Measurements from ENCODE around the gene NECAP2. TPM values are rescaled to one million over a fixed set of nuclear protein-coding genes. Genes with fewer than 3 reads are reported as not detected.

Gene NECAP2, protein sequence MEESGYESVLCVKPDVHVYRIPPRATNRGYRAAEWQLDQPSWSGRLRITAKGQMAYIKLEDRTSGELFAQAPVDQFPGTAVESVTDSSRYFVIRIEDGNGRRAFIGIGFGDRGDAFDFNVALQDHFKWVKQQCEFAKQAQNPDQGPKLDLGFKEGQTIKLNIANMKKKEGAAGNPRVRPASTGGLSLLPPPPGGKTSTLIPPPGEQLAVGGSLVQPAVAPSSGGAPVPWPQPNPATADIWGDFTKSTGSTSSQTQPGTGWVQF
- total RNA-seq, result 83.8 and 84.6 TPM in 2 replicates

DNA sequence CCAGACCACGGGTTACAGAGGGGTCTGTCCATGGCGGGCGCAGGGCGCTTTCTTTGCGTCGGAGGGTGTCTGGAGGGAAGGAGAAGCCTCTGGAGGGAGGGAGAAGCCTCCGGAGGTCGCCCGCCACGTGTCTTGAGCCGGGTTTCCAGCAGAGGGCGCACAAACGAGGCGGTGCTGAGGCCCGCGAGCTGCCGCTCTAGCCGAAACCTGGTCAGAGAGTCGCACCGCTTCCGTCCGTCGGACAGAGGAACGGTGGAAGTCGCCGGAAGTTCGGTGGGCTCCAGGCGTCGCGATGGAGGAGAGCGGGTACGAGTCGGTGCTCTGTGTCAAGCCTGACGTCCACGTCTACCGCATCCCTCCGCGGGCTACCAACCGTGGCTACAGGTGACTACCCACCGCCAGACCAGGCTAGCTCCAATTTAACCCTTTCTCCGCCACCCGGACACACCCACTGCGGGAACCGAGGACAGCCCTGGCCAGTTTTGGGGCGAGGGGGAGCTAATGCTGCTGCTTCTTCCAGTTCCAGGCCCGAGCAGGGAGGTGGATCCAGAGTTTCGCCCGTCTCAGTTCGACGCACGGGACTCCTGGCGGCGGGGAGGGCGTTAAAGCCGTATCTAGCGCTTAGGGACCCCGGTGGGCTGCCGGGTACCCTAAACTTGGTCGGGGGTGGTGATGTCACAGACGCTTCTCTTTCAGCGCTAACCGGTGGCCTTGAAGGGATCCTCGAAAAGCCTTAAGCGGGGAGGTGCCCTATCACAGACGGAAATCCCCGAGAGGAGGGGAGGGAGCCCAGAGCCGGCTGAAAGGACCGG is at the start of gene NECAP2:
Gene NECAP2, plus strand, starts transcription at position 255 of the 812 bp plus-strand sequence. Its CDS starts 38 bp downstream, at position 293.

DNA sequence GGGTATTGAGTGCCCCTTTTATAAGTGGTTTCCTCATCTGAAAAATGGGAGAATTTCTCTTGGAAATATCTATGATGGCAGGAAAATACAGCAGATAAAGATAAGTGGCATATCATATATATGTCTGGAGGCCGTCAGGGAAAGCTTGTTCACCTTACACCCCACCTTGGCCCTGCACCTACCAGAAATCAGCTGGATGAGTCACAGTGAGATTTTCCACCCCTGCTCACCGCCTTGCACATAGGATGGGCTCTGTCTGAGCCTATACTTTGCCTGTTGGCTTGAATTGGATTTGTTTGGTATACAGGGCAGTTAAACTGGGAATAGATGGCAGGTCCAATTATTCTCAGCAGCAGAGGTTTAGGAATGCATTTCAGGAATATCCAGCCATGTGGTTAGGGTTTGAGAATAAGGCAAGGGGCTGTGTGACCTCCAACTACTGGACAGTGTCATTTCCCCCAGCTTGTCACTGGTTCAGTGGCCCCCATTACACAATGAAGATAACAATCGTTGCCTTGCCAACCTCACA is 3.5 kb upstream of the NECAP2 start, which contains the start of gene SPATA21:
Gene SPATA21, minus strand, starts transcription at position 479 of the 529 bp plus-strand sequence. CDS start 6,053 bp downstream, outside the sequence.

Other genes with a start within 250 kb of the NECAP2 start
- 4.5 and 11.4 TPM in 2 replicates for gene ARHGEF19, start 228.1 kb upstream of the NECAP2 start, total RNA-seq
- 1.1 and 2.3 TPM in 2 replicates for gene CPLANE2, start 203.5 kb upstream of the NECAP2 start, total RNA-seq
- 9.4 and 20.6 TPM in 2 replicates for gene FBXO42, start 88.2 kb upstream of the NECAP2 start, total RNA-seq
- gene SZRD1, start 73.5 kb upstream of the NECAP2 start, total RNA-seq, result 54.2 and 60.6 TPM in 2 replicates
- not detected in 2 replicates for gene SPATA21, start 3.3 kb upstream of the NECAP2 start, total RNA-seq
- gene RNU1-1, start 73.6 kb downstream of the NECAP2 start, total RNA-seq, result not detected in 2 replicates
- 13.8 and 14.8 TPM in 2 replicates for gene NBPF1, start 172.8 kb downstream of the NECAP2 start, total RNA-seq
- not detected in 2 replicates for gene RNU1-3, start 226.2 kb downstream of the NECAP2 start, total RNA-seq